ENCODE data around the gene PAK5. TPM values are rescaled to one million over a fixed set of nuclear protein-coding genes. Genes with fewer than 3 reads are reported as not detected.
"Not testable (repeated sequence)": the region's sequence is repeated elsewhere in the genome, so short reads cannot be mapped to it uniquely, and the experiment has no call there.

The PAK5 gene
- total RNA-seq, 1 experiment from 2014 or later = not detected

- intact Hi-C loops (cut with micrococcal nuclease; ENCODE audit: unreplicated experiment) (no loop called here), in situ Hi-C loops (cut with HindIII; ENCODE audit: low pct_unique_long_range_greater_than_20kb, low sequenced_read_pairs) (no loop called here)
- no peak for TF ChIP-seq POLR2AphosphoS5 (IDR thresholded peaks at IDR 0.05; ENCODE audit: low read depth, low read length)
- TF ChIP-seq TCF7L2 (IDR thresholded peaks at IDR 0.05; ENCODE audit: low read depth, low read length) = no peak
- TF ChIP-seq CTCF (IDR thresholded peaks at IDR 0.05) = no peak
- no peak for TF ChIP-seq REST (IDR thresholded peaks at IDR 0.05; ENCODE audit: insufficient read depth in 1 of 2, low read depth in 2 of 2, low read length in 1 of 2)
- TF ChIP-seq SIN3A (IDR thresholded peaks at IDR 0.05; ENCODE audit: borderline replicate concordance, insufficient read depth, low read depth, low read length) = no peak
- H3K36me3 ChIP-seq (ENCODE audit: control insufficient read depth, insufficient read depth, low read length) = no peaks in the 10 kb centered on the region
- no peak overlapping the region for H3K4me3 ChIP-seq (ENCODE audit: low read depth in 2 of 2, low read length in 2 of 2)
- POLR2A ChIA-PET = no interaction called here
- ATAC-seq (no peak), DNase-seq (ENCODE audit: low read depth, low spot score) (no peak)
- CTCF ChIA-PET = no interaction called here
- H3K4me1 ChIP-seq (ENCODE audit: control insufficient read depth, insufficient read depth, low read length) = no peaks in the 10 kb centered on the region
- BruUV-seq (replicated peaks) = no TSS peak
- no peaks in the 10 kb centered on the region for H3K9me3 ChIP-seq (ENCODE audit: control insufficient read depth, insufficient read depth, low read depth, low read length)
- no peaks in the 10 kb centered on the region for H3K27me3 ChIP-seq (ENCODE audit: control insufficient read depth, insufficient read depth, low read length)
- H3K27ac ChIP-seq (ENCODE audit: low read length) = no peak overlapping the region
Observed at GRCh38 chr20:9642882-9643281, 196.0 kb downstream of the PAK5 start.

- POLR2A ChIA-PET; DNase-seq (ENCODE audit: low read depth, low spot score); H3K9me3 ChIP-seq (ENCODE audit: control insufficient read depth, insufficient read depth, low read depth, low read length); intact Hi-C loops (cut with micrococcal nuclease; ENCODE audit: unreplicated experiment); CTCF ChIA-PET; H3K27me3 ChIP-seq (ENCODE audit: control insufficient read depth, insufficient read depth, low read length); BruUV-seq (replicated peaks); H3K4me1 ChIP-seq (ENCODE audit: control insufficient read depth, insufficient read depth, low read length); H3K27ac ChIP-seq (ENCODE audit: low read length); H3K4me3 ChIP-seq (ENCODE audit: low read depth in 2 of 2, low read length in 2 of 2); H3K36me3 ChIP-seq (ENCODE audit: control insufficient read depth, insufficient read depth, low read length); in situ Hi-C loops (cut with HindIII; ENCODE audit: low pct_unique_long_range_greater_than_20kb, low sequenced_read_pairs); ATAC-seq: not testable (repeated sequence)
Observed at GRCh38 chr20:9641499-9642000, 197.3 kb downstream of the PAK5 start.

- CTCF ChIA-PET = no interaction called here
- in situ Hi-C loops (cut with HindIII; ENCODE audit: low pct_unique_long_range_greater_than_20kb, low sequenced_read_pairs) (no loop called here), intact Hi-C loops (cut with micrococcal nuclease; ENCODE audit: unreplicated experiment) (no loop called here)
- no peak overlapping the region for H3K4me3 ChIP-seq (ENCODE audit: low read depth in 2 of 2, low read length in 2 of 2)
- H3K36me3 ChIP-seq (ENCODE audit: control insufficient read depth, insufficient read depth, low read length) = no peaks in the 10 kb centered on the region; the same call in 1 of the 2 replicates
- no peak overlapping the region for H3K27ac ChIP-seq (ENCODE audit: low read length)
- POLR2A ChIA-PET = no interaction called here
- no peaks in the 10 kb centered on the region for H3K9me3 ChIP-seq (ENCODE audit: control insufficient read depth, insufficient read depth, low read depth, low read length)
- ATAC-seq (no peak), DNase-seq (ENCODE audit: low read depth, low spot score) (no peak)
- H3K27me3 ChIP-seq (ENCODE audit: control insufficient read depth, insufficient read depth, low read length) = no peaks in the 10 kb centered on the region
- no peak for TF ChIP-seq POLR2AphosphoS5 (IDR thresholded peaks at IDR 0.05; ENCODE audit: low read depth, low read length)
- no peak for TF ChIP-seq SIN3A (IDR thresholded peaks at IDR 0.05; ENCODE audit: borderline replicate concordance, insufficient read depth, low read depth, low read length)
- TF ChIP-seq TCF7L2 (IDR thresholded peaks at IDR 0.05; ENCODE audit: low read depth, low read length) = no peak
- no peak for TF ChIP-seq CTCF (IDR thresholded peaks at IDR 0.05)
- TF ChIP-seq REST (IDR thresholded peaks at IDR 0.05; ENCODE audit: insufficient read depth in 1 of 2, low read depth in 2 of 2, low read length in 1 of 2) = no peak
- no TSS peak for BruUV-seq (replicated peaks)
- no peaks in the 10 kb centered on the region for H3K4me1 ChIP-seq (ENCODE audit: control insufficient read depth, insufficient read depth, low read length)
Observed at GRCh38 chr20:9637889-9638288, 201.0 kb downstream of the PAK5 start.

All from Panc1 (cell line).